SU-DHL-6 (cell line): ENCODE data around the gene MAD2L1.

ENCODE experiments used
- CTCF ChIP-seq: fragments of 200-600 bp; sonication (generic); IDR thresholded peaks from one replicate; pipeline ENCODE4 v1.5.1; 2017; ENCODE audit warnings: antibody characterized with exemption, mild to moderate bottlenecking, low read length, moderate library complexity; ENCODE audit not compliant: insufficient read depth, poor library complexity, severe bottlenecking
- EZH2phosphoT487 ChIP-seq: fragments of 200-600 bp; sonication (generic), shearing (Covaris generic); conservative IDR thresholded peaks from 2 replicates; pipeline ENCODE4 v1.6.1; 2018; ENCODE audit warnings: mild to moderate bottlenecking, antibody characterized with exemption, low read length, moderate library complexity, mixed read lengths

GRCh38 chr4:120055162-120055561, 11.5 kb downstream of the MAD2L1 start:
- TF ChIP-seq CTCF, result no peak
- TF ChIP-seq EZH2phosphoT487, result no peak
